ENCODE measurements around the gene BYSL.

BYSL gene

DNA sequence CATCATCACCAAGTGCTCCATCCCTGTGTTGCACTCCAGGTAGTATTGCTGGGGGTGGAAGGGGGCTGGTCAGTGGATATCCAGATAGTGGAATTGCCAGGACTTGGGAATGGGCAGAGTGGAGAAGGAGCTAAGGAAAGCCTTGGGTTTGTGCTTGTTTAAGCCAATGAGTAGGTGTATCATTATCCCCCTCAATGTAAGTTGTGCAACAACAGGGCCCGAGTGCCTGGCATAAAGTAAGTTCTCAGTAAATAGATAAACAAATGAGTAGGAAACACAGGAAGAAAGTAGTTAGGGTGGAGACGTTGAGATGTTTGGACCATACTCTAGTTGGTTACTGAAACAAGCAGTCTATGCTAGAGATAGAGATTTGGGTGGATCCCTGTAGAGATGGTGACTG is 10.5 kb downstream of the BYSL start:
- DNase-seq (ENCODE audit: insufficient read length, low spot score) (no peak), FAIRE-seq (no peak)
- TF ChIP-seq POLR2A (IDR thresholded peaks at IDR 0.05; ENCODE audit: low read depth, low read length): no peak

GRCh38 chr6:41932378-41932777 is 11.1 kb downstream of the BYSL start:
- TF ChIP-seq POLR2A (IDR thresholded peaks at IDR 0.05; ENCODE audit: low read depth, low read length): no peak
- no peak for DNase-seq (ENCODE audit: insufficient read length, low spot score)
- no peak for FAIRE-seq

DNA sequence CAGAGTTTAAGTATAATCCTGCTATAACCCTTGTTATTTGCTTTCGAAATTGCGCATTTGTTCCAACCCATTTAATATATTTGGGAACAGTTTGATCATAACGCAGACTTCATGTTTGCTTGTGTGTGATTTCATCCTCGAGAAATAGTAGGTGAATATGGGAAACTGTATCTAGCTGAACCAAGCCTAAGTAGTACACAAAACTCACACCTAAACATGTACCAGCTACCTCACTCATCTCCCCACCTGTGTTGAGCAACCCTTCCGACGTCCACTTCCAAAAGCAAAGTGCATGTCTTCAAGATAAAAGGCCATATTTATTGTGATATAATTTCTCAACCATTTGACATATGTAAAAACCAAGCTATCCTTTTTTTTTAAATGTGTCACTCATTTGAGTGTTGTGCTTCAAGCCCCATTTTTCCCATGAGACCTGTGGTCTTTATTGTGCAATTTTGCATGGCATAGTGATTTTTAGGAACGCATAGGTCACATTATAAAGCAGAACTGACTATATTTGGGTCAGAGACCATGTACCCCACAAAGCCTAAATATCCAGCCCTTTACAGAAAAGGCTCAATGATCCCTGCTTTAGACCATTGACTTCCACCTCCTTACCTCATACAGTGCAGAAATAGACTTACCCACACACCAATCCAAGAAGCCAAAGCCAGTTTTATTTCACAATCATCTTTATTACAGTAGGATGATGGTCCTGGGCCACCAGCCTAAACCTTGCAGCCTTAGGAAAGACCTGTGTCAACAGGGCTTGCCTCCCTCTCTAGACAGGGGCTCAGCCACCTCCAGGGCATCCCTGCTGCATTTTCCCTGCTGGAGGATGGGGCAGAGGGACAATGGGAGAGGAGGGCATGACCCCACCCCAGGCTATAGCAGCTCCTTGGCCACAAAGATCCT is 13.2 kb downstream of the BYSL start:
- FAIRE-seq (no peak), DNase-seq (ENCODE audit: insufficient read length, low spot score) (no peak)
- TF ChIP-seq POLR2A (IDR thresholded peaks at IDR 0.05; ENCODE audit: low read depth, low read length): no peak

- FAIRE-seq: no peak
- DNase-seq (ENCODE audit: insufficient read length, low spot score): no peak
- TF ChIP-seq POLR2A (IDR thresholded peaks at IDR 0.05; ENCODE audit: low read depth, low read length): no peak
These were observed 13.9 kb downstream of the BYSL start for GRCh38 chr6:41935193-41935574.

GRCh38 chr6:41935685-41936072 is 14.4 kb downstream of the BYSL start:
- no peak for DNase-seq (ENCODE audit: insufficient read length, low spot score)
- no peak for TF ChIP-seq POLR2A (IDR thresholded peaks at IDR 0.05; ENCODE audit: low read depth, low read length)
- no peak for FAIRE-seq

GRCh38 chr6:41936073-41936837 is 15.0 kb downstream of the BYSL start:
- DNase-seq (ENCODE audit: insufficient read length, low spot score) (peak; percentile 89), FAIRE-seq (peak; percentile 86)
- no peak for TF ChIP-seq POLR2A (IDR thresholded peaks at IDR 0.05; ENCODE audit: low read depth, low read length)

- TF ChIP-seq POLR2A (IDR thresholded peaks at IDR 0.05; ENCODE audit: low read depth, low read length): no peak
- FAIRE-seq (no peak), DNase-seq (ENCODE audit: insufficient read length, low spot score) (no peak)
These were observed 16.2 kb downstream of the BYSL start for GRCh38 chr6:41937472-41937860.

- no peak for FAIRE-seq
- no peak for TF ChIP-seq POLR2A (IDR thresholded peaks at IDR 0.05; ENCODE audit: low read depth, low read length)
These were observed 16.7 kb downstream of the BYSL start for GRCh38 chr6:41937861-41938574.

GRCh38 chr6:41938590-41939175 is 17.4 kb downstream of the BYSL start:
- no peak for FAIRE-seq
- no peak for DNase-seq (ENCODE audit: insufficient read length, low spot score)
- no peak for TF ChIP-seq POLR2A (IDR thresholded peaks at IDR 0.05; ENCODE audit: low read depth, low read length)

More at GRCh38 chr6:41937861-41938574, 16.7 kb downstream of the BYSL start:
- DNase-seq (ENCODE audit: insufficient read length, low spot score): no peak

- DNase-seq (ENCODE audit: insufficient read length, low spot score) (no peak), FAIRE-seq (no peak)
These were observed 18.0 kb downstream of the BYSL start for GRCh38 chr6:41939176-41939847.

DNA sequence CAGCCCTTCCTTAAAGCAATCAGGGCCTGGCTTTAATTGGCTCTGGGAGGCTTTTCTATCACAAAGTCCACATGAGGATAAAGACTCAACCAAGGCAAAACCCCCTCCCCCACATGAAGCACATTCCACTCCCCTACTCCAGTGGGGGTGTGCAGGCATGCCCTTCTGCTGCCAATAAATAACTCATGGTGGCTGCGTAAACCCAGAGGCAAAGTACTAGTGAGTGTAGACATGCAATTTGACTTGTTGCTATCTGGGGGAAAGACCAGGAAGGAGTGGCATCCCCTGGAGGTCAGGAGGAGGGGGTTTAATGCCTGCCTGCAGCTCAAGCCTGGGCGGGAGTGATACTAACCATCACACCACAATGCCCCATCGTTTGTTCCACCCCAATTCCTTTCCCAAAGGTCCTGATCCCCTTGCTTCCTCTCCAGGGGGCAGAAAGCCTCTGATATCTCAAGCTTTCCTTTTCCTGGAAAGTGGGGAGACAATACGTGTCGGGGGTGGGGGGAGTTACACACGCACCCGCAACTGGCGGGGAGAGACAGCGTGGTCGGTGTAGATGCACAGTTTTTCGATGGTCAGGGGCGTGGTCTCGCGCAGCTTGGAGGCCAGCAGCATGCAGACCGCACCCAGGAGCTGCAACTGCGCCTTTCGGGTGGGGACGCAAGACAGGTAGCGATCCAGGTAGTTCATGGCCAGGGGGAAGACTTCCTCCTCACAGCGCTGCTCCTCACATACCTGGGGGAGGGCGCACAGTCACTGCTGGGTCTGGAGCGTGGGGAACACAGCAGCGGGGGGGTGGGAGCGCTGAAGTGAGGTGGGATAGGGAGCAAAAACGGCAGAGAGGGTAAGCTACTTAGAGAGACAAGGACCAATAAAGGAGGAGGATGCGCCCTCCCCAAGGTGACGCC is 18.8 kb downstream of the BYSL start:
- TF ChIP-seq POLR2A (IDR thresholded peaks at IDR 0.05; ENCODE audit: low read depth, low read length): no peak
- DNase-seq (ENCODE audit: insufficient read length, low spot score) (no peak), FAIRE-seq (no peak)

More at GRCh38 chr6:41939176-41939847, 18.0 kb downstream of the BYSL start:
- no peak for TF ChIP-seq POLR2A (IDR thresholded peaks at IDR 0.05; ENCODE audit: low read depth, low read length)

GRCh38 chr6:41940759-41941279 is 19.5 kb downstream of the BYSL start:
- TF ChIP-seq POLR2A (IDR thresholded peaks at IDR 0.05; ENCODE audit: low read depth, low read length): peak; percentile 17; the same call in 1 of the 2 replicates
- FAIRE-seq (no peak), DNase-seq (ENCODE audit: insufficient read length, low spot score) (peak; percentile 27)
